ENCODE data around the gene DCAF6.
"Not testable (repeated sequence)": the region's sequence is repeated elsewhere in the genome, so short reads cannot be mapped to it uniquely, and the experiment has no call there.

Gene DCAF6

GRCh38 chr1:167936068-167936929 lies at the start of gene DCAF6:
DCAF6 (plus strand) TSS chr1:167936683; CDS start chr1:167936912, 229 bp downstream.
- peak; percentile 98 for DNase-seq (ENCODE audit: low spot score)

- DNase-seq (ENCODE audit: low spot score) = not testable (repeated sequence)
Observed at GRCh38 chr1:167887187-167887586, 49.3 kb upstream of the DCAF6 start.

- DNase-seq (ENCODE audit: low spot score) = no peak
Observed at GRCh38 chr1:167890400-167890799, 46.1 kb upstream of the DCAF6 start.

GRCh38 chr1:167893798-167894197 lies 42.7 kb upstream of the DCAF6 start:
- DNase-seq (ENCODE audit: low spot score) = no peak

- no peak for DNase-seq (ENCODE audit: low spot score)
Observed at GRCh38 chr1:167898578-167899222, 37.8 kb upstream of the DCAF6 start.

- DNase-seq (ENCODE audit: low spot score) = no peak
Observed at GRCh38 chr1:167899253-167899681, 37.2 kb upstream of the DCAF6 start.

GRCh38 chr1:167900907-167901306 lies 35.6 kb upstream of the DCAF6 start:
- no peak for DNase-seq (ENCODE audit: low spot score)

- no peak for DNase-seq (ENCODE audit: low spot score)
Observed at GRCh38 chr1:167904652-167905130, 31.8 kb upstream of the DCAF6 start.

- DNase-seq (ENCODE audit: low spot score) = no peak
Observed at GRCh38 chr1:167905182-167905581, 31.3 kb upstream of the DCAF6 start.

GRCh38 chr1:167905671-167906070 lies 30.8 kb upstream of the DCAF6 start:
- DNase-seq (ENCODE audit: low spot score) = no peak

- no peak for DNase-seq (ENCODE audit: low spot score)
Observed at GRCh38 chr1:167909691-167910180, 26.7 kb upstream of the DCAF6 start.

GRCh38 chr1:167910530-167910929 lies 26.0 kb upstream of the DCAF6 start:
- no peak for DNase-seq (ENCODE audit: low spot score)

GRCh38 chr1:167911413-167911812 lies 25.1 kb upstream of the DCAF6 start:
- no peak for DNase-seq (ENCODE audit: low spot score)

- DNase-seq (ENCODE audit: low spot score) = no peak
Observed at GRCh38 chr1:167912294-167912693, 24.2 kb upstream of the DCAF6 start.

- no peak for DNase-seq (ENCODE audit: low spot score)
Observed at GRCh38 chr1:167913895-167914496, 22.5 kb upstream of the DCAF6 start, which contains the start of gene ADCY10. ADCY10 (minus strand) TSS chr1:167914134; CDS start chr1:167905140, 8,994 bp downstream.

- no peak for DNase-seq (ENCODE audit: low spot score)
Observed at GRCh38 chr1:167915569-167915968, 20.9 kb upstream of the DCAF6 start.

- no peak for DNase-seq (ENCODE audit: low spot score)
Observed at GRCh38 chr1:167916766-167917511, 19.5 kb upstream of the DCAF6 start.

- no peak for DNase-seq (ENCODE audit: low spot score)
Observed at GRCh38 chr1:167922023-167922422, 14.5 kb upstream of the DCAF6 start.

GRCh38 chr1:167922611-167923074 lies 13.8 kb upstream of the DCAF6 start:
- DNase-seq (ENCODE audit: low spot score) = no peak

- no peak for DNase-seq (ENCODE audit: low spot score)
Observed at GRCh38 chr1:167923324-167924056, 13.0 kb upstream of the DCAF6 start.

GRCh38 chr1:167924102-167924501 lies 12.4 kb upstream of the DCAF6 start:
- DNase-seq (ENCODE audit: low spot score) = no peak
